ENCODE results near the gene UGT1A7.
"Not testable (repeated sequence)": the region's sequence is repeated elsewhere in the genome, so short reads cannot be mapped to it uniquely, and the experiment has no call there.

Gene UGT1A7

DNA sequence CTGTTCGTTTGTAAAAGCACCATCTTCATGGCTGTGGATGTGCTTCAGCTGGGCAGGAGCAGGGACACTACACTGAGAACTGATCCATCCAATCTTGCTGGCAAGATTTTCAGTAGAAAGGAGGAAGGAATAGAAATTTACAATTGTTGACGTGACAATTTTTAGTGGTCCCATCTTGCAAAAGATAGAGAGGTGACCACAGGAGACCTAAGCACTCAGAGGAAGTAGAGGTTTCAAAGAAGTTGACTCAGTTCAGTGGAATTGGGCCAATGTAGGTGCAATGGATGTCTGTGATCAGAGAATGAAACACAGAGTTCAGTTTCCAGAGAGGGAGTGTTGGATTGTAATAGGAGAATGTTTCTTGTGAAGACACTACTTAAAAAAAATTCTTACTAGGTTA is 32.4 kb downstream of the UGT1A7 start:
- no peak for DNase-seq

DNA sequence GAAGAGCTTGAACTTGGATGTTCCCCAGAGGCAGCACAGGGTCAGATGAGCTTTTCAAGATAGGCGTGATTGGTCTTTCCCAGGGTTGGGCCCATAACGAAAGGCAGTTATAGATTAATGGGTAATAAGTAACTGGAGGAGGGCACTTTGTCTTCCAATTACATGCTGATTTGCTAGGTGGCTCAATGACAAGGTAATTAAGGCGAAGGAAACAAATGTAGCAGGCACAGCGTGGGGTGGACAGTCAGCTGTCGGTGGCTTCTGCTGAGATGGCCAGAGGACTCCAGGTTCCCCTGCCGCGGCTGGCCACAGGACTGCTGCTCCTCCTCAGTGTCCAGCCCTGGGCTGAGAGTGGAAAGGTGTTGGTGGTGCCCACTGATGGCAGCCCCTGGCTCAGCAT is 36.9 kb downstream of the UGT1A7 start, which contains the start of gene UGT1A4:
UGT1A4 (plus strand) TSS at position 185 of the 400 bp plus-strand sequence; CDS start at position 270, 85 bp downstream.
- no peak for DNase-seq

DNA sequence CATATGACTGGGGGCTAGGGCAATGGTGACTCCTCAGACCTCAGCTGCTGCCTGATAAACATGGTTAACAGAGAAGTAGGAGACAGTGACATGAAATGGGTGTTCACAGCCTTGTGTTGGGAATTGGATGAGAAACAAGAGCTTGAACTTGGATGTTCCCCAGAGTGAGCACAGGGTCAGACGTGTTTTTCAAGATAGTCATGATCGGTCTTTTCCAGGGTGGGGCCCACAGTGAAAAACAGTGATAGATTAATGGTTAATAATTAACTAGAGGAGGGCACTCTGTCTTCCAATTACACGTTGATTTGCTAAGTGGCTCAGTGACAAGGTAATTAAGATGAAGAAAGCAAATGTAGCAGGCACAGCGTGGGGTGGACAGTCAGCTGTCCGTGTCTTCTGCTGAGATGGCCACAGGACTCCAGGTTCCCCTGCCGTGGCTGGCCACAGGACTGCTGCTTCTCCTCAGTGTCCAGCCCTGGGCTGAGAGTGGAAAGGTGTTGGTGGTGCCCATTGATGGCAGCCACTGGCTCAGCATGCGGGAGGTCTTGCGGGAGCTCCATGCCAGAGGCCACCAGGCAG is 47.1 kb downstream of the UGT1A7 start, which contains the start of gene UGT1A3:
UGT1A3 (plus strand) TSS at position 320 of the 579 bp plus-strand sequence; CDS start at position 405, 85 bp downstream.
- no peak for DNase-seq

DNA sequence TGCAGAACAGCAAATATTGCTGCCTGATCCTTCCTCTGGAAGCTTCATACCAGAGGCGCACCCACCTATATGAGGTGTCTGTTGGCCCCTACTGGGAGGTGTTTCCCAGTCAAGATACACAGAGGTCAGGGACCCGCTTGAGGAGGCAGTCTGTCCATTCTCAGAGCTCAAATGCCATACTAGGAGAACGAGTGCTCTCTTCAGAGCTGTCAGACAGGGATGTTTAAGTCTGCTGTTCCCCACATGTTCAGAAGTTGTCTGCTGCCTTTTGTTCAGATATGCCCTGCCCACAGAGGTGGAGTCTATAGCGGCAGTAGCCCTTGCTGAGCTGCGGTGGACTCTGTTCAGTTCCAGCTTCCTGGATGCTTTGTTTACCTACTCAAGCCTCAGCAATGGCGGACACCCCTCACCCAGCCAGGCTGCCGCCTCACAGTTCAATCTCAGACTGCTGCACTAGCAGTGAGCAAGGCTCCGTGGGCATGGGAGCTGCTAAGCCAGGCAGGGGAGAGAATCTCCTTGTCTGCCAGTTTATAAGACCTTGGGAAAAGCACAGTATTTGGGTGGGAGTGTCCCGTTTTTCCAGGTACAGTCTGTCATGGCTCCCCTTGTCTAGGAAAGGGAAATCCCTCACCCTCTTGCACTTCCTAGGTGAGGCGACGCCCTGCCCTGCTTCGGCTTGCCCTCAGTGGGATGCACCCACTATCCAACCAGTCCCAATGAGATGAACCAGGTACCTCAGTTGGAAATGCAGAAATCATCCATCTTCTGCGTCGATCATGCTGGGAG is 55.4 kb downstream of the UGT1A7 start:
- not testable (repeated sequence) for DNase-seq

DNA sequence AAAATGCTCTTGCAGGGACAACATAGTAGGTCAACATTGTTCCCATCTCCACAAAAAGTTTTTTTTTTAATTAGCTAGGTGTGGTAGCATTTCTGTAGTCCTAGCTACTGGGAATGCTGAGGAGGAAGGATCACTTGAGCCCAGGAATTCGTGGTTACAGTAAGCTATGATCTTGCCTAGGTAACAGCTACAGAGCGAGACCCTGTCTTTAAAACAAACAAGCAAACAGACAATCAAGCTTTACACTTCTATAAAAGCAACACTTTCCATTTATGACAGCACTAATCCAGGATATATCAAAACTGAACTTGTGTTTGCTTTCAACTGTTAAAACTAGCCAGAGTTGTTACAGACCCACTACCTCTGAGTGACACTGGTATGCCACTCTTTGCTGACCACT is 59.2 kb downstream of the UGT1A7 start:
- no peak for DNase-seq

DNA sequence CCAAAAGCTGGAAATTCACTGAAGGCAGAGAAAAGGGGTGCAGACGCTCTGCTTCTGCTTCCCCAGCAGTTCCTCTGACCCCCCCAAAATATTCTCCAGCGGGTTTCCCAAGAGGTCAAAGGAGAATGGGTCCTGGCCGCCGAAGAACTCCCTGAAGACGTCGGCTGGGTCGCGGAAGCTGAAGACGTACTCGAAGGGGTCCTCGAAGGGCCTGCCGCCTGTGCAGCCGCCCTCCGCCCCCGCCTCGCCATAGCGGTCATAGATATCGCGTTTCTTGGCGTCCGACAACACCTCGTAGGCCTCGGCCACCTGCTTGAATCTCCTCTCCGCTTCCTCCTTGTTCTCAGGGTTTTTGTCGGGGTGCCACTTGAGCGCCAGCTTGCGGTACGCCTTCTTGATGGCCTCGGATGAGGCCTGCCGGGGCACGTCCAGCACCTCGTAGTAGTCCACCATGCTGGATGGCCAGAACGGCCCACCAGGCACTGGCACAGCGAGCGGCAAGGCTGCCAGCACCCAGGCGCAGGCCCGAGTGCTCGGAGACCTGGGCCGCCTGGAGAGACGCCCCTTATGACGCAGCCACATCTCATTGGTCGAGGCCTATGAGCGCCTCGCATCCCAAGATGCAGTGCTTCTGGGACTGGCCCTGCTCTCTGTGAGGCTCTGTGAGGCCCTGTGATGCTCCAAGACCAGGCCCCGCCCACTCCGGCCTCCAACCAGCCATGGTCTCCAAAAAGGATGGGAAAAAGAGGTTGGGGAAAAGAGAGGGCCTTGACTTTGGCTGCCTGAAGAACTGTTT is 62.0 kb downstream of the UGT1A7 start:
- DNase-seq, result no peak

DNA sequence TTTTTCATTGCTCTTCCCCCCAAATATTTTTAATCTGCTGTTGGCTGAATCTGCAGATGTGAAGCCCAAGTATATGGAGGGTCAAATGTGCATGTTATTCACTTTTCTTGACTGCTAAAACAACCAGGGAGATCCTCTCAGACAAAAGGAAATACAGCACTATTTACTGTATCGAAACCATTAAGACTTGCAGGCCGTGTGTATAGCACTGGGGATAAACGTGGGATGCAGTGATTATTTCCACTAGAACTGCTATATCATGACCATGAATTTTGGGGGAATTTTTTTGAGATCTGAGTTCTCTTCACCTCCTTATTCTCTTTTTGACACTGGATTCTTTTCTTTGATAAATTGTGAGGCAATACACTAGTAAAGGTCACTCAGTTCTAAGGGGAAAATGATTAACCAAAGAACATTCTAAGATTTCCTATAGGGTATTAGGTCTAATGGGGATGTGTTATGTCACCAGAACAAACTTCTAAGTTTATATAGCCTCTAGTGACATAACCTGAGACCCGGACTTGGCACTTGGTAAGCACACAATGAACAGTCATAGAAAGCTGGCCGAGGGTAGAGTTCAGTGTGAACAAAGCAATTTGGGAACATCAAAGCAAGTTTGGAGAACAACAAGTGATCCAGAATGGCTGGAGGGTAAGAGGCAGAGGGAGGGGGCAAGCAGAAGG is 63.5 kb downstream of the UGT1A7 start:
- DNase-seq, result no peak

DNA sequence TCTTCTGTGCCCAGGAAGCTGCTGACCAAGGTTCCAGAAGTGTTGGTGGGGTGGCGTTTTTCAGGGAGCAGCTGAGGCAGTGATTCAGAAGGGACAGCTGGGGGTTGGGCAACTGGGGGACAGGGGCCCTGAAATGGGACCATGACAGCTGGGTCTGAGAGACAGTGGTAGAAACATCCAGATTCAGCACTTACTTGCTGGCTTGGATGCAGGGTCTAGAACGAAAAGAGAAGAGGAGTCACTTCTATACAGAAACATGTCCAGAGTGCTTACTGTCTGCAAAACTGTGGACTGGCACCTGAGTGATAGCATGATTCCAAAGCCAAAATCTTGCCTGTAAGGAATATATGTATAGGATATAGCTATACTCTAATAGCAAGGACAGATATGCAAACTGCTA is 64.1 kb downstream of the UGT1A7 start:
- not testable (repeated sequence) for DNase-seq

DNA sequence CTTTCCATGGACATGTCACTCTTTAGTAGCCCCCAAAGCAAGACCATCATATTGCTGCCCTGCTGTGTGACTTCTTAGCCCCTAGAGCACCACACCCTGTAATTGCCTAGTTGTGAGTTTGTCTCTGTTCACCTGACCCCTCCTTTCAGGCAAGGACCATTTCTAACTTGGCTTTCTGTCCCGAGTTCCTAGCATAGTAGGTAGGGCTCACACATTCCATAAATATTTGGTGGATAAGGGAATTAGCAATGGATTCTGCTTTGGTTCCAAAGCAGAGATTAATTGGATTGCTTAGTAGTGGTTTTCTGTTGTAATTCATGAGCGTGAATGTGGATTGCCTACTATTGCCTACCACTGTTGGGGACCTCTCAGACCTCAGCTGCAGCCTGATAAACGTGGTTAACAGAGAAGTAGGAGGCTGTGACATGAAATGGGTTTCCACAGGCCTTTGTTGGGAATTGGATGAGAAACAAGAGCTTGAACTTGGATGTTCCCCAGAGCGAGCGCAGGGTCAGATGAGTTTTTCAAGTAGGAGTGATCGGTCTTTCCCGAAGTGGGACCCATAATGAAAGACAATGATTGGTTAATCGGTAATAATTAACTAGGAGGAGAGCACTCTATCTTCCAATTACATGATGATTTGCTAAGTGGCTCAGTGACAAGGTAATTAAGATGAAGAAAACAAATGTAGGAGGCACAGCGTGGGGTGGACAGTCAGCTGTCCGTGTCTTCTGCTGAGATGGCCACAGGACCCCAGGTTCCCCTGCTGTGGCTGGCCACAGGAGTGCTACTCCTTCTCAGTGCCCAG is 65.0 kb downstream of the UGT1A7 start:
- DNase-seq, result no peak

DNA sequence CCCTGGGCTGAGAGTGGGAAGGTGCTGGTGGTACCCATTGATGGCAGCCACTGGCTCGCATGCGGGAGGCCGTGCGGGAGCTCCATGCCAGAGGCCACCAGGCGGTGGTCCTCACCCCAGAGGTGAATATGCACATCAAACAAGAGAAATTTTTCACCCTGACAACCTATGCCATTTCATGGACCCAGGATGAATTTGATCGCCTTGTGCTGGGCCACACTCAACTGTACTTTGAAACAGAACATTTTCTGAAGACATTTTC is 65.5 kb downstream of the UGT1A7 start:
- DNase-seq, result no peak

DNA sequence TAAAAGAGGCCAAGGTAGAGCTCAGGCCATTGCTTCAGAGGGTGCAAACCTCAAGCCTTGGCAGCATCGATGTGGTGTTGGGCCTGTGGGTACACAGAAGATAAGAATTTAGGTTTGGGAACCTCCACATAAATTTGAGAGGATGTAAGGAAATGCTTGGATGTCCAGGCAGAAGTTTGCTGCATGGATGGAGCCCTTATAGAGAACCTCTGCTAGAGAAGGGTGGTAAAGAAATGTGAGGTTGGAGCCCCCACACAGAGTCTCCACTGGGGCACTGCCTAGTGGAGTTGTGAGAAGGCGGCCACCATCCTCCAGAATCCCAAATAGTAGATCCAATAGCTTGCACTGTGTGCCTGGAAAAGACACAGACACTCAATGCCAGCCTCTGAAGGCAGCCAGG is 69.0 kb downstream of the UGT1A7 start:
- not testable (repeated sequence) for DNase-seq

DNA sequence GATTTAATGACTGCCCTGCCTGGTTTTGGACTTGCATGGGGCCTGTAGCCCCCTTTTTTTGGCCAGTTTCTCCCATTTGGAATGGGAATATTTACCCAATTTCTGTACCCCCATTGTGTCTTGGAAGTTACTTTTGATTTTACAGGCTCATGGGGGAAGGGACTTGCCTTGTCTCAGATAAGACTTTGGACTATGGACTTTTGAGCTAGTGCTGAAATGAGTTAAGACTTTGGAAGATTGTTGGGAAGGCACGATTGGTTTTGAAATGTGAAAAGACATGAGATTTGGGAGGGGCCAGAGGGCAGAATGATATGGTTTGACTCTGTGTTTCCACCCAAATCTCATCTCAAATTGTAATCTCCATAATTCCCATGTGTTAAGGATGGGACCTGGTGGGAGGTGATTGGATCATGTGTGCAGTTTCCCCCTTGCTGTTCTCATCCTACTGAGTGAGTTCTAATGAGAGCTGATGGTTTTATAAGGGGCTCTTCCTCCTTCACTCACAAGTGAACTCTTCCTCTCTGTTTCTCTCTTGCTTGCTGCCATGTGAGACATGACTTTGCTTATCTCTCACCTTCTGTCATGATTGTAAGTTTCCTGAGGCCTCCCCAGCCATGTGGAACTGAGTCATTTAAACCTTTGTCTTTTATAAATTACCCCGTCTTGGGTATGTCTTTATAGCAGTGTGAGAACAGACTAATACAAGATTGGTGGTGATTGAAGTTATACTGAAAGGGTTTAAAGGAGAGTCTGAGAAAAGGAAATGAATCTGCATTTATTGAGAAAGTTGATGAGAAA is 69.7 kb downstream of the UGT1A7 start:
- DNase-seq, result not testable (repeated sequence)

DNA sequence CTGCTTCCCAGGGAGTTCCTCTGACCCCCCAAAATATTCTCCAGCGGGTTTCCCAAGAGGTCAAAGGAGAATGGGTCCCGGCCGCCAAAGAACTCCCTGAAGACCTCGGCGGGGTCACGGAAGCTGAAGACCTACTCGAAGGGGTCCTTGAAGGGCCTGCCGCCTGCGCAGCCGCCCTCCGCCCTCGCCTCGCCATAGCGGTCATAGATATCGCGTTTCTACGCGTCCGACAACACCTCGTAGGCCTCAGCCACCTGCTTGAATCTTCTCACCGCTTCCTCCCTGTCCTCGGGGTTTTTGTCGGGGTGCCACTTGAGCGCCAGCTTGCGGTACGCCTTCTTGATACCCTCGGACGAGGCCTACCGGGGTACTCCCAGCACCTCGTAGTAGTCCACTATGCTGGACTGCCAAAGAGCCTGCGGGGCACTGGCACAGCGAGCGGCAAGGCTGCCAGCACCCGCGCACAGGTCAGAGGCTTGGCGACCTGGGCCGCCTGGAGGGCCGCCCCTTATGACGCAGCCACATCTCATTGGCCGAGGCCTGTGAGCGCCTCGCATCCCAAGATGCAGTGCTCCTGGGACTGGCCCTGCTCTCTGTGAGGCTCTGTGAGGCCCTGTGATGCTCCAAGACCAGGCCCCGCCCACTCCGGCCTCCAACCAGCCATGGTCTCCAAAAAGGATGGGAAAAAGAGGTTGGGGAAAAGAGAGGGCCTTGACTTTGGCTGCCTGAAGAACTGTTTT is 73.3 kb downstream of the UGT1A7 start:
- no peak for DNase-seq

DNA sequence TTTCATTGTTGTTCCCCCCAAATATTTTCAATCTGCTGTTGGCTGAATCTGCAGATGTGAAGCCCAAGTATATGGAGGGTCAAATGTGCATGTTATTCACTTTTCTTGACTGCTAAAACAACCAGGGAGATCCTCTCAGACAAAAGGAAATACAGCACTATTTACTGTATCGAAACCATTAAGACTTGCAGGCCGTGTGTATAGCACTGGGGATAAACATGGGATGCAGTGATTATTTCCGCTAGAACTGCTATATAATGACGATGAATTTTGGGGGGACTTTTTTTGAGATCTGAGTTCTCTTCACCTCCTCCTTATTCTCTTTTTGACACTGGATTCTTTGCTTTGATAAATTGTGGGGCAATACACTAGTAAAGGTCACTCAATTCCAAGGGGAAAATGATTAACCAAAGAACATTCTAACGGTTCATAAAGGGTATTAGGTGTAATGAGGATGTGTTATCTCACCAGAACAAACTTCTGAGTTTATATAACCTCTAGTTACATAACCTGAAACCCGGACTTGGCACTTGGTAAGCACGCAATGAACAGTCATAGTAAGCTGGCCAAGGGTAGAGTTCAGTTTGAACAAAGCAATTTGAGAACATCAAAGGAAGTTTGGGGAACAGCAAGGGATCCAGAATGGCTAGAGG is 74.9 kb downstream of the UGT1A7 start:
- no peak for DNase-seq

DNA sequence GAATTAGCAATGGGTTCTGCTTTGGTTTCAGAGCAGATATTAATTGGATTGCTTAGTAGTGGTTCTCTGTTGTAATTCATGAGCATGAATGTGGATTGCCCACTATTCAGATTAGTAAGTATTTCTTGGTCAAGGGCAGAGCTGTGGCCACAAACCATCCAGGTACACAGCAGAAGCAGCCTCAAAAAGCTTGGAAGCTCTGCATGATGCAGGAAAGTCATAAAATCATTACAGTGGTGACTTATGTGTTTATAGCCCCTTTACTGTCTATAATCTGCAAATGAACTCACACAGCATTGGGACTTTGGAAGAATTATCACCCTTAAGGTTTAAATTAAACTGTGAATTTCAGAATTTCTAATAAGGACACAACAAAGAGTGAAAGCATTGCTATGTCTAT is 76.4 kb downstream of the UGT1A7 start:
- no peak for DNase-seq

DNA sequence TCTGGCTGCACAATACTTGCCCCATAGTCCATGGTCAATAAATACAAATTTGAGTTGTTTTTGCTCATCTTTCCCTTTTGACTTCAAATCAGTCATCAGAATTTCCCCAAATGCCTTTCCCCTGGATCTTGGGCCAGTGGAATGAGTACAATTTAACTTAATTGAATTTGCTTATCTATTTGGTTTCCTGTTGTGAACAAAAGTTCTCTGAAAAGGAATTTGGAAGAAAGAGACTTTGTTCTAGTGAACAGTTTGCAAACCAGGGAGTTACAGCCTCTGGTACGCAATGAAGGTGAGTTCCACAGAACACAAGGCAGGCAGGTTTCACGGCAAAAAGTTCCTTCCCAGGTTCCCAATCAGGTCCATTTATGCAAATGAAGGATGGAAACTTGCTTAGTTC is 77.1 kb downstream of the UGT1A7 start:
- DNase-seq, result no peak

DNA sequence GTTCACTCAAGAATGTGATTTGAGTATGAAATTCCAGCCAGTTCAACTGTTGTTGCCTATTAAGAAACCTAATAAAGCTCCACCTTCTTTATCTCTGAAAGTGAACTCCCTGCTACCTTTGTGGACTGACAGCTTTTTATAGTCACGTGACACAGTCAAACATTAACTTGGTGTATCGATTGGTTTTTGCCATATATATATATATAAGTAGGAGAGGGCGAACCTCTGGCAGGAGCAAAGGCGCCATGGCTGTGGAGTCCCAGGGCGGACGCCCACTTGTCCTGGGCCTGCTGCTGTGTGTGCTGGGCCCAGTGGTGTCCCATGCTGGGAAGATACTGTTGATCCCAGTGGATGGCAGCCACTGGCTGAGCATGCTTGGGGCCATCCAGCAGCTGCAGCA is 78.3 kb downstream of the UGT1A7 start, which contains the start of gene UGT1A1:
UGT1A1 (plus strand) TSS at position 228 of the 400 bp plus-strand sequence; CDS start at position 246, 18 bp downstream.
- DNase-seq, result no peak

DNA sequence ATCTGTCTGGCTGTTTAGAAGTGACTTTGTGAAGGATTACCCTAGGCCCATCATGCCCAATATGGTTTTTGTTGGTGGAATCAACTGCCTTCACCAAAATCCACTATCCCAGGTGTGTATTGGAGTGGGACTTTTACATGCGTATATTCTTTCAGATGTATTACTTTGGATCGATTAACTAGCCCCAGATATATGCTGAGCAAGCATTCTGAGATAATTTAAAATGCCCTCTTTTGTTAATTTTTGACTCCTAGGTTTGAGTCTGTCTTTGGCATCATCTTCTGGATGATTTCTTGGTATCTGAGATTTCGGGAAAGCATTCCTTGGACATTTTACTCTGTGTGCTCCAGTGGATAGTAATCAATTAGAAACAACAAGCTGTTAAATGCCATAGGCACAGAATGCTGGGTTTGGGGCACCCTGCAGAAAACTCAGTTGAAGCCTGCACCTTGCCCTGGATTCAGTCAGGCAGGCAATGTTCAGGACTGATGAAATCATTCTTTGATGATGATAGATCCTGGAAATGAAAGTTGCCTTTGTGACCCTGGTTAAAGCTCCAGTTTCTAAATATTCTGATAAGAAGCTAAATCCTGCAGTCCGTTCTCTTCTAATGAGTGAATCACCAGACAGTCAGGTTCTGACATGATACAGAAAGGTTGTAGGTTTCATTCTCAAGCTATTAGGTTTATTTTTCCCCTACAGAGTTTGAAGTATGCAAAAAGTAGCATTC is 79.5 kb downstream of the UGT1A7 start:
- DNase-seq, result no peak

DNA sequence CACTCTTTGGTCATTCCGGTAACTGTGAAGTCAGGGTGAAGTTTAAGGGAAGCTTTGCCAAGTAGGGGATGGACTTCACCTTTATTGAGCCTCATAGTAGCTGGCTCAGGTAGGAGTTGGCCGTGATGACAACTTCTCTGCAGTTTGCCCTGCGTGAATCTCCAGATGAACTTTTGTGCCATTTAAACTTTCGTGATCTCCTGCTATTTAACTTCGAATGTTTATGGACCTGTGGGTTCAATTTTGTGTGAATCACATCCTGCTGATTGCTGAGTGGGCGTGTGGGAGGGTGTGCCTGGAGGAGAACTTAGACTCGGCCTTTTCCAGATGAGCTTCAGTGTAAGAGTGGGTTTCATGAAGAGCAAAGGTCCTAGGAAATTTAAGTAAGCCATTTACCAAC is 82.6 kb downstream of the UGT1A7 start:
- no peak for DNase-seq

All from activated CD8-positive, alpha-beta memory T cell treated with anti-CD3 and anti-CD28 coated beads for 24 hours (primary cell).